Common myeloid progenitor, CD34-positive (primary cell): ENCODE results near the gene PCCA.

Experiments used
- CTCF ChIA-PET: fragments of 350-600 bp; sonication (Branson Sonifier 250); formaldehyde crosslinking; loops from one replicate; lab custom pipeline; 2021; ENCODE audit warnings: antibody characterized with exemption; lab: Charles Lee
- POLR2A ChIA-PET: fragments of 350-600 bp; sonication (Branson Sonifier 250); formaldehyde crosslinking; loops from one replicate; lab custom pipeline; 2021; ENCODE audit warnings: antibody characterized with exemption; lab: Charles Lee
- DNase-seq, 3 donors: peaks; one replicate each; pipeline versions ENCODE4 v3.0.0 to v3.0.0-alpha.2; 2013
- H3K27ac ChIP-seq, 2 experiments: 1 replicate in 1 of 2; 2 replicates in 1 of 2; pipeline ENCODE4 v1.7.0; 2013; ENCODE audit warnings: inconsistent platforms in 2 of 2, low read length in 2 of 2, mild to moderate bottlenecking in 2 of 2, low read depth in 1 of 2, moderate library complexity in 1 of 2; ENCODE audit not compliant: severe bottlenecking in 2 of 2, insufficient read depth in 1 of 2, poor library complexity in 1 of 2
- H3K27me3 ChIP-seq, 5 experiments: replicated peaks in 2 of 5; 1 replicate in 3 of 5; 2 replicates in 2 of 5; pipeline versions ENCODE4 v1.6.1 to v1.7.0; 2013; ENCODE audit warnings: low read length in 4 of 5, mild to moderate bottlenecking in 2 of 5, moderate library complexity in 2 of 5, inconsistent platforms in 1 of 5; ENCODE audit not compliant: insufficient read depth in 5 of 5, control insufficient read depth in 4 of 5
- H3K36me3 ChIP-seq, 4 experiments: 1 replicate in 2 of 4; 2 replicates in 2 of 4; pipeline versions ENCODE4 v1.6.1 to v1.7.0; 2013; ENCODE audit warnings: low read length in 3 of 4, control low read depth in 1 of 4, mild to moderate bottlenecking in 1 of 4; ENCODE audit not compliant: control insufficient read depth in 4 of 4, insufficient read depth in 4 of 4
- H3K4me1 ChIP-seq, 4 experiments: 1 replicate in 3 of 4; 2 replicates in 1 of 4; pipeline versions ENCODE4 v1.6.1 to v1.7.1; 2013; ENCODE audit warnings: low read length in 3 of 4, mild to moderate bottlenecking in 3 of 4, control low read depth in 1 of 4, inconsistent platforms in 1 of 4, moderate library complexity in 1 of 4; ENCODE audit not compliant: control insufficient read depth in 4 of 4, insufficient read depth in 4 of 4; ENCODE audit errors: control extremely low read depth in 1 of 4
- H3K4me3 ChIP-seq, 7 experiments: 1 replicate in 4 of 7; 2 replicates in 3 of 7; pipeline versions ENCODE4 v1.5.1 to v1.7.0; 2013; ENCODE audit warnings: mild to moderate bottlenecking in 7 of 7, low read length in 6 of 7, moderate library complexity in 6 of 7, inconsistent platforms in 2 of 7, low read depth in 2 of 7, control low read depth in 1 of 7; ENCODE audit not compliant: insufficient read depth in 4 of 7, control insufficient read depth in 1 of 7; ENCODE audit errors: extremely low read depth in 1 of 7
- H3K9me3 ChIP-seq, 5 experiments: 1 replicate in 4 of 5; 2 replicates in 1 of 5; pipeline versions ENCODE4 v1.6.1 to v1.7.1; 2013; ENCODE audit warnings: low read length in 4 of 5, mild to moderate bottlenecking in 2 of 5, inconsistent platforms in 1 of 5, low read depth in 1 of 5, moderate library complexity in 1 of 5; ENCODE audit not compliant: control insufficient read depth in 4 of 5, insufficient read depth in 2 of 5; ENCODE audit errors: control extremely low read depth in 1 of 5
- WGBS: methylation state at CpG from one replicate; pipeline ENCODE4 v1.1.5; 2013; ENCODE audit not compliant: insufficient coverage; 5-methylcytosine and 5-hydroxymethylcytosine counted together

PCCA gene

GRCh38 chr13:100502446-100502845 is 413.6 kb downstream of the PCCA start:
- Histone ChIP-seq H3K9me3 (no peaks in the 10 kb centered on the region), H3K4me3 (no peak overlapping the region), H3K27me3 (no peaks in the 10 kb centered on the region), H3K27ac (no peak overlapping the region), H3K36me3 (no peaks in the 10 kb centered on the region), H3K4me1 (peaks cover 0 to 3% (median 1%) of the 10 kb centered on the region in 4 experiments)
- ChIA-PET POLR2A (no interaction called here), CTCF (interaction anchor here (2.8 kb wide), 1 partner anchor 17 kb away, joined by 7 read pairs; no protein-coding TSS in a partner anchor)
- 90% methylated on average over 1 of the region's 2 CpGs for WGBS
- no peak for DNase-seq

- H3K9me3 ChIP-seq = no peaks in the 10 kb centered on the region
- ChIA-PET CTCF (no interaction called here), POLR2A (no interaction called here)
- no peak overlapping the region for H3K27ac ChIP-seq
- no peaks in the 10 kb centered on the region for H3K36me3 ChIP-seq
- H3K4me1 ChIP-seq = peaks cover 0 to 3% (median 0%) of the 10 kb centered on the region in 4 experiments
- no peaks in the 10 kb centered on the region for H3K27me3 ChIP-seq
- no peak for DNase-seq
- no peak overlapping the region for H3K4me3 ChIP-seq
- 100% methylated on average over 3 of the region's 3 CpGs for WGBS
These were observed 414.7 kb downstream of the PCCA start for GRCh38 chr13:100503622-100504021.

- no peaks in the 10 kb centered on the region for H3K27me3 ChIP-seq
- no peak overlapping the region for H3K4me3 ChIP-seq
- no peak for DNase-seq
- POLR2A ChIA-PET = no interaction called here
- H3K9me3 ChIP-seq = no peaks in the 10 kb centered on the region
- H3K4me1 ChIP-seq = peaks cover 0 to 3% (median 0%) of the 10 kb centered on the region in 4 experiments
- WGBS = 88% methylated on average over 12 of the region's 15 CpGs
- H3K36me3 ChIP-seq = no peaks in the 10 kb centered on the region
- CTCF ChIA-PET = no interaction called here
- H3K27ac ChIP-seq = no peak overlapping the region
These were observed 417.3 kb downstream of the PCCA start for GRCh38 chr13:100506154-100506553.

- no peaks in the 10 kb centered on the region for H3K27me3 ChIP-seq
- WGBS = 88% methylated on average over 2 of the region's 9 CpGs
- H3K4me1 ChIP-seq = peaks cover 0 to 3% (median 0%) of the 10 kb centered on the region in 4 experiments
- ChIA-PET CTCF (no interaction called here), POLR2A (no interaction called here)
- H3K27ac ChIP-seq = no peak overlapping the region
- H3K4me3 ChIP-seq = no peak overlapping the region
- peak in 2 of 3 donors; percentile 22 to 31 for DNase-seq
- no peaks in the 10 kb centered on the region for H3K36me3 ChIP-seq
- H3K9me3 ChIP-seq = no peaks in the 10 kb centered on the region
These were observed 417.9 kb downstream of the PCCA start for GRCh38 chr13:100506600-100507422.

- DNase-seq = no peak
- peaks cover 0 to 3% (median 0%) of the 10 kb centered on the region in 4 experiments for H3K4me1 ChIP-seq
- H3K9me3 ChIP-seq = no peaks in the 10 kb centered on the region
- H3K27me3 ChIP-seq = no peaks in the 10 kb centered on the region
- no peak overlapping the region for H3K4me3 ChIP-seq
- no peak overlapping the region for H3K27ac ChIP-seq
- CTCF ChIA-PET = no interaction called here
- no peaks in the 10 kb centered on the region for H3K36me3 ChIP-seq
- 98% methylated on average over 4 of the region's 6 CpGs for WGBS
- POLR2A ChIA-PET = no interaction called here
These were observed 419.6 kb downstream of the PCCA start for GRCh38 chr13:100508455-100508854.

GRCh38 chr13:100508996-100509395 is 420.1 kb downstream of the PCCA start:
- Histone ChIP-seq H3K4me1 (peaks cover 0 to 3% (median 0%) of the 10 kb centered on the region in 4 experiments), H3K27me3 (no peaks in the 10 kb centered on the region), H3K36me3 (no peaks in the 10 kb centered on the region), H3K27ac (no peak overlapping the region), H3K9me3 (no peaks in the 10 kb centered on the region), H3K4me3 (no peak overlapping the region)
- no peak for DNase-seq
- POLR2A ChIA-PET = no interaction called here
- CTCF ChIA-PET = no interaction called here
- WGBS = 99% methylated on average over 8 of the region's 8 CpGs

- CTCF ChIA-PET = interaction anchor here (1.1 to 1.8 kb wide), 3 partner anchors 592 to 853 kb away, joined by 3 to 5 read pairs (median 3); no protein-coding TSS in a partner anchor
- no peaks in the 10 kb centered on the region for H3K27me3 ChIP-seq
- peaks cover 0 to 3% (median 0%) of the 10 kb centered on the region in 4 experiments for H3K4me1 ChIP-seq
- H3K27ac ChIP-seq = no peak overlapping the region
- H3K9me3 ChIP-seq = no peaks in the 10 kb centered on the region
- POLR2A ChIA-PET = no interaction called here
- no peak overlapping the region for H3K4me3 ChIP-seq
- WGBS = 94% methylated on average over 7 of the region's 11 CpGs
- DNase-seq = no peak
- no peaks in the 10 kb centered on the region for H3K36me3 ChIP-seq
These were observed 421.5 kb downstream of the PCCA start for GRCh38 chr13:100510208-100510957.
